ENCODE results near the gene LRIG1.

Gene LRIG1

DNA sequence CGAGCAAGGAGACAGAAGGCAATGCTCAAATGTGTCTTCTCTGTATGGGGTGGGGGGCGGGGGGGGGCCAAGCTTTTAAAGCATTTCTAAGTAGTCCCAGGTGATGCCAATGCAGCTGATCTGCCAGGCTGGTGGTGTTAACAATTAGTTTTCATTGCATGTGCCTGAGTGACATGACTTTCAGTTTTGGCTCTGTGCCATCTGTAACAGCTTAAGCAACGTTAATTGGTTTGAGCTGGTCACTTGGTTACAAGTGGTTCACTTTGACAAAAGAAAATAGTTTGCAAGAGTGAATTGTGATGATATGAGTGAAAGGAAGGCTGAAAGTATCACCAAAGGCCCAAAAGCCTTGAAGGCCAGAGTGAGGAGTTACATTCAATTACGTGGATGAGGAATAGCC is 26.4 kb upstream of the LRIG1 start:
- Histone ChIP-seq H3K4me1 (ENCODE audit: control insufficient read depth, insufficient read depth, low read length) (peaks cover 22% of the 10 kb centered on the region), H3K9ac (ENCODE audit: low read depth, low read length) (no peak overlapping the region), H3K9me3 (ENCODE audit: control insufficient read depth, insufficient read depth, low read length) (no peaks in the 10 kb centered on the region), H3K27me3 (ENCODE audit: control insufficient read depth, insufficient read depth, low read length) (no peaks in the 10 kb centered on the region), H3K4me3 (ENCODE audit: low read depth, low read length) (no peak overlapping the region), H3K36me3 (ENCODE audit: control insufficient read depth, insufficient read depth, low read length) (no peaks in the 10 kb centered on the region)

DNA sequence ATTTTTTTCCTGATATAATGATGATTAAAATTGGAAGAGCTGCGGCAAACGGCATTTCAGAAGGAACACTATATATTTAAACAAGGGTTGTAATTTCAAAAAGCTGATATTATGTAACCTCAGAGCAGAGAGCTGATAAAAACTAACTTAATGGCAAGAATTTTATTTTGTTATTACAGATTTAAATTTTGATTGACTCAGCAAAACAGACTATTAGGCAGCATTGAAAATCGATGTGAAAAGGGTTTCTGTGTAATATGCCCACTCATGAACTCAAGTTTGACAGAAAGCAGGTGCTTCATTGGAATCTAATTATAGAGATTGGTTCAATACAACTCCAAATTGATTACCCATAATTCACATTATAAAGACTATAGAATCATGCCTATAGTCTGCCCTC is 24.9 kb upstream of the LRIG1 start:
- Histone ChIP-seq H3K9me3 (ENCODE audit: control insufficient read depth, insufficient read depth, low read length) (no peaks in the 10 kb centered on the region), H3K9ac (ENCODE audit: low read depth, low read length) (no peak overlapping the region), H3K27me3 (ENCODE audit: control insufficient read depth, insufficient read depth, low read length) (no peaks in the 10 kb centered on the region), H3K4me3 (ENCODE audit: low read depth, low read length) (no peak overlapping the region), H3K4me1 (ENCODE audit: control insufficient read depth, insufficient read depth, low read length) (peaks cover 12% of the 10 kb centered on the region), H3K36me3 (ENCODE audit: control insufficient read depth, insufficient read depth, low read length) (no peaks in the 10 kb centered on the region)

- Histone ChIP-seq H3K4me1 (ENCODE audit: control insufficient read depth, insufficient read depth, low read length) (peaks cover 3% of the 10 kb centered on the region), H3K27me3 (ENCODE audit: control insufficient read depth, insufficient read depth, low read length) (no peaks in the 10 kb centered on the region), H3K36me3 (ENCODE audit: control insufficient read depth, insufficient read depth, low read length) (no peaks in the 10 kb centered on the region), H3K4me3 (ENCODE audit: low read depth, low read length) (no peak overlapping the region), H3K9ac (ENCODE audit: low read depth, low read length) (no peak overlapping the region), H3K9me3 (ENCODE audit: control insufficient read depth, insufficient read depth, low read length) (no peaks in the 10 kb centered on the region)
These were observed 19.9 kb upstream of the LRIG1 start for GRCh38 chr3:66520724-66521123.

GRCh38 chr3:66518644-66519043 is 17.8 kb upstream of the LRIG1 start:
- no peaks in the 10 kb centered on the region for H3K4me1 ChIP-seq (ENCODE audit: control insufficient read depth, insufficient read depth, low read length)
- no peaks in the 10 kb centered on the region for H3K9me3 ChIP-seq (ENCODE audit: control insufficient read depth, insufficient read depth, low read length)
- H3K27me3 ChIP-seq (ENCODE audit: control insufficient read depth, insufficient read depth, low read length), result no peaks in the 10 kb centered on the region
- H3K36me3 ChIP-seq (ENCODE audit: control insufficient read depth, insufficient read depth, low read length), result no peaks in the 10 kb centered on the region
- H3K9ac ChIP-seq (ENCODE audit: low read depth, low read length), result no peak overlapping the region
- no peak overlapping the region for H3K4me3 ChIP-seq (ENCODE audit: low read depth, low read length)

GRCh38 chr3:66518126-66518525 is 17.3 kb upstream of the LRIG1 start:
- H3K9me3 ChIP-seq (ENCODE audit: control insufficient read depth, insufficient read depth, low read length), result no peaks in the 10 kb centered on the region
- no peak overlapping the region for H3K4me3 ChIP-seq (ENCODE audit: low read depth, low read length)
- no peaks in the 10 kb centered on the region for H3K27me3 ChIP-seq (ENCODE audit: control insufficient read depth, insufficient read depth, low read length)
- no peak overlapping the region for H3K9ac ChIP-seq (ENCODE audit: low read depth, low read length)
- H3K4me1 ChIP-seq (ENCODE audit: control insufficient read depth, insufficient read depth, low read length), result no peaks in the 10 kb centered on the region
- no peaks in the 10 kb centered on the region for H3K36me3 ChIP-seq (ENCODE audit: control insufficient read depth, insufficient read depth, low read length)

DNA sequence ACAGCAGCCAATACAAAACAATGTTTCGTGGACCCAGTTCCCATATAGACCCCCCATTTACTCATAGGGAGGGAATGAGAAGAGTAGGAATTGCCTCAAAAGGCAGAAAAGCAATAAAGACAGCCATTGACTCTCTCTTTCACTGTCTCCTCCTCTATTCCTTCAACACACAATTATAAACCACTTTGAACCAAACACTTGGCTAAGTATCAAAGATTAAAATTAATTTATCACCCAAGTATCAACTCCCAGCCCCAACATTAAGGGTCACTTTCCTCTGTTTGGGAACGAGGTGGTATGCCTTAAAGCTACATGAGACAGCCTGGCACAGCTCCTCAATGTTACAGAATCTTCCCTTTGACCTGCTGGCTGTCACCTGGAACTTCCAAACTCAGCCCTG is 16.4 kb upstream of the LRIG1 start:
- no peaks in the 10 kb centered on the region for H3K27me3 ChIP-seq (ENCODE audit: control insufficient read depth, insufficient read depth, low read length)
- H3K9ac ChIP-seq (ENCODE audit: low read depth, low read length), result no peak overlapping the region
- H3K9me3 ChIP-seq (ENCODE audit: control insufficient read depth, insufficient read depth, low read length), result no peaks in the 10 kb centered on the region
- no peaks in the 10 kb centered on the region for H3K4me1 ChIP-seq (ENCODE audit: control insufficient read depth, insufficient read depth, low read length)
- H3K4me3 ChIP-seq (ENCODE audit: low read depth, low read length), result no peak overlapping the region
- H3K36me3 ChIP-seq (ENCODE audit: control insufficient read depth, insufficient read depth, low read length), result no peaks in the 10 kb centered on the region

DNA sequence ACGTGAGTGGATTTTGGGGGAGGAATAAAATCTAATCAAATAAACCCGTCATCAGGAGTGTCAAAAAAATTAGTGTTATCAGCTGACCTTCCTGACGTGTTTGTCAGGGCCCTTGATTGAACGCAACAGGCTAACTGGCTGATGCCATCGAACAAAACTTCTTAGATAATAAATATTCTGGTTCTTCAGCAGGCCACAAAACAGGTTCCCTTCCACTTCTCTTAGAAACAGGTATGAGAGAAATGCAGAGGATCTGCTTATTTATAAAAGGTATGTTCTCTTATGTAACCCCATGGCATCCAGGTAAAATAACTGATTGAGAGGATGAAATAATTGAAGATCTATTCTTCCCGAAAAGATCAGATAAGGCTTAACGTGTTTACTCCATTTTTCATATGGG is 7.6 kb upstream of the LRIG1 start:
- Histone ChIP-seq H3K36me3 (ENCODE audit: control insufficient read depth, insufficient read depth, low read length) (no peaks in the 10 kb centered on the region), H3K4me3 (ENCODE audit: low read depth, low read length) (no peak overlapping the region), H3K27me3 (ENCODE audit: control insufficient read depth, insufficient read depth, low read length) (no peaks in the 10 kb centered on the region), H3K4me1 (ENCODE audit: control insufficient read depth, insufficient read depth, low read length) (no peaks in the 10 kb centered on the region), H3K9me3 (ENCODE audit: control insufficient read depth, insufficient read depth, low read length) (no peaks in the 10 kb centered on the region), H3K9ac (ENCODE audit: low read depth, low read length) (no peak overlapping the region)

DNA sequence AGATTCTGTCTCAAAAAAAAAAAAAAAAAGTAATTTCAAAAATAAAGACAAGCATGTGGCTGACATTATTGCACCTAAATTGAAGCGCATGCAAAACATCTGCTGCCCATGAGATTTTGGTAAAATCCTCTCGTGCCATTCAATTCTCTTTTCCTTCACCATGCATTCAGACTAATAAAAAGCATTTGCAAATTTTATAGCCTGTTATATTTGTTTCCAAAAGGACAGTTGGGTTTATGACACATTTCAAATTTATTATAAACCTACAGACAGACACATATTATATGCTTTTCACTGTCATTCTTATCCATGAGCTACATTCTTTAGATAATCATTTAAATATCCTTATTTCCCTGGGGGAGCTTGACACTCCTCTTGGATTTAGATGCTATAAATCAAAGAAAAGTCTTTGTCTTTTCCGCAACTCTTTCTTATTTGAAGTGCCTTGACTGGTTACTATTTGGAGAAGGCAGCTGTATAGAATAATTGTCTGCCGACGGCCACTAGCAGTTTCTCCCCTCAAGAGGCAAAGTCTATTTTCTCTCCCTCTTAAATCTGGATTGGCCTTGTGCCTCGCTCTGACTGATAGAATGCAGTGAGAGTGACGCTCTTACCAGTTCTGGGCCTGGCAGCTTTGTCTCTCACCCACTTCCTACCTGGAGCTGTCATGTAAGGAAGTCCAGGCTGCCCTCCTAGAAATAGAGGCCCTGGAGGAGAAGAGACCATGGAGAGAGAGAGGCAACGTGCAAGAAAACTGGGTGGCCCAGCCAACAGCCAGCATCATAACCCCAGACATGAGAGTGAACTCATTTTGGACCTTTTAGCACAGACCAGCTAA is 6.8 kb upstream of the LRIG1 start:
- Histone ChIP-seq H3K4me1 (ENCODE audit: control insufficient read depth, insufficient read depth, low read length) (no peaks in the 10 kb centered on the region), H3K9me3 (ENCODE audit: control insufficient read depth, insufficient read depth, low read length) (no peaks in the 10 kb centered on the region)

GRCh38 chr3:66506154-66506553 is 5.3 kb upstream of the LRIG1 start:
- Histone ChIP-seq H3K4me3 (ENCODE audit: low read depth, low read length) (no peak overlapping the region), H3K9me3 (ENCODE audit: control insufficient read depth, insufficient read depth, low read length) (no peaks in the 10 kb centered on the region), H3K9ac (ENCODE audit: low read depth, low read length) (no peak overlapping the region), H3K4me1 (ENCODE audit: control insufficient read depth, insufficient read depth, low read length) (peaks cover 5% of the 10 kb centered on the region), H3K36me3 (ENCODE audit: control insufficient read depth, insufficient read depth, low read length) (no peaks in the 10 kb centered on the region), H3K27me3 (ENCODE audit: control insufficient read depth, insufficient read depth, low read length) (no peaks in the 10 kb centered on the region)

More for the DNA sequence above, 6.8 kb upstream of the LRIG1 start:
- H3K27me3 ChIP-seq (ENCODE audit: control insufficient read depth, insufficient read depth, low read length), result no peaks in the 10 kb centered on the region
- no peak overlapping the region for H3K9ac ChIP-seq (ENCODE audit: low read depth, low read length)
- no peaks in the 10 kb centered on the region for H3K36me3 ChIP-seq (ENCODE audit: control insufficient read depth, insufficient read depth, low read length)
- no peak overlapping the region for H3K4me3 ChIP-seq (ENCODE audit: low read depth, low read length)

DNA sequence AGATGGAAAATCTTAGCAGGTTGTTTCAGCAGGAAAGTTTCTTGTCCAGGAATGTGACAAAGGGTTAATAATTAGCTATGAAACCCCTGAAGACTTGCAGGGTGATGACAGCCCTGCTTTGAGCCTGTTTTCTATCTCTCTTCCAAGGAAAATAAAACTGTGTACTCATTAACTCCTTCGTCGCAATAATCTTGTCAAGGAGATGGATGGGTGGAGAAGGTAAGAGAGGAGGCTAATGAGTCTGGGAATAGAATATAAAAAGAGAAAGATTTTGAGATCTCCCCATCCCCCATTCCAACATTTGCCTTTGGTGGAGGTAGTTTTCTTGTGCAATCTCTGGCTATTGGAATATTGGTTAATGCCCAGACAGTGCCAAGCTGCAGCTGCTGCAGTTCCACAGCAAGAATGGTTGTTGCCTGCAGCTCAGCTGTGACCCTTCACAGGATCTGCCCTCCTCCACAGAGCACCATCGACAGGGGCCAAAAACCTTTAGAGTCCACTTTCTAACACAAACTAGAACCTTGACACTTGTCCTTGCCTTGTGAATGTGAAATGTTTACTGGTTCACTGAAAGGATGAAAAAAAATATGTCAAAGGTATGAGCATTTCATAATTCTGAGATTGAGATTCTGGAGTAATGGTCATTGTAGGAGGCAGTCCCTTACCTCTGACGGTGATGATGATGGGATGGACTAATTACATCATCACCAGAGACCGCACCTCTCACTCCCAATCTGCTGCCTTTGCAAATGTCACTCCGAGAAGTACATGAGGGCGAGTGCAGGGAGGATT is 4.2 kb upstream of the LRIG1 start:
- no peaks in the 10 kb centered on the region for H3K9me3 ChIP-seq (ENCODE audit: control insufficient read depth, insufficient read depth, low read length)
- H3K27me3 ChIP-seq (ENCODE audit: control insufficient read depth, insufficient read depth, low read length), result no peaks in the 10 kb centered on the region
- no peak overlapping the region for H3K9ac ChIP-seq (ENCODE audit: low read depth, low read length)
- no peaks in the 10 kb centered on the region for H3K36me3 ChIP-seq (ENCODE audit: control insufficient read depth, insufficient read depth, low read length)
- no peak overlapping the region for H3K4me3 ChIP-seq (ENCODE audit: low read depth, low read length)
- peaks cover 5% of the 10 kb centered on the region for H3K4me1 ChIP-seq (ENCODE audit: control insufficient read depth, insufficient read depth, low read length)

DNA sequence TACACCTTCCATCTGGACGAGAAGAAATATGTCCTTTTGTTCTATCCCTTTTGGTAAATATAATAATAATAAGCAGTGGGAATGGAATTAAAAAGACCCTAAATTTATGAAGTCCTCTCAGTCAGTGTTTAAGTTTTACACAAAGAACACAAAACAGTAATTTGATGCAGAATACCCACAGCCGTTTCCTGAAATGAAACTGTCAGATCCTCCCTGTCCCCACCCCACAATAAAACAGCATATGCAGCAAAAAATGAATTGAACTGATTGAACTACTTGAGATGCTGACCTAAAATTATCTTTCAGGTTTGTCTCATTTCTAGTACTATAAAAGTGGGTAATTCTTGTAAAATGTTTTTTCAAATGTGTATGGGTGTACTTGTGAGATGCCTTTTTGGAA is 2.2 kb upstream of the LRIG1 start:
- no peaks in the 10 kb centered on the region for H3K36me3 ChIP-seq (ENCODE audit: control insufficient read depth, insufficient read depth, low read length)
- no peak overlapping the region for H3K9ac ChIP-seq (ENCODE audit: low read depth, low read length)
- no peaks in the 10 kb centered on the region for H3K27me3 ChIP-seq (ENCODE audit: control insufficient read depth, insufficient read depth, low read length)
- peaks cover 8% of the 10 kb centered on the region for H3K4me1 ChIP-seq (ENCODE audit: control insufficient read depth, insufficient read depth, low read length)
- H3K9me3 ChIP-seq (ENCODE audit: control insufficient read depth, insufficient read depth, low read length), result no peaks in the 10 kb centered on the region
- no peak overlapping the region for H3K4me3 ChIP-seq (ENCODE audit: low read depth, low read length)

Data from iPS-15b (cell line).